GM18951 (cell line): ENCODE data around the gene IFRD1.
"Not testable (repeated sequence)": the region's sequence is repeated elsewhere in the genome, so short reads cannot be mapped to it uniquely, and the experiment has no call there.

Source experiments
- POLR2A ChIP-seq: IDR thresholded peaks from 4 replicates; pipeline ENCODE4 v1.6.1; 2011; ENCODE audit warnings: mild to moderate bottlenecking; ENCODE audit not compliant: insufficient read length, insufficient read depth; ENCODE audit errors: extremely low read depth
- in situ Hi-C: fragments of 300-500 bp; cut with MboI; formaldehyde crosslinking; loops from one replicate; pipeline ENCODE4 v1.12.0; 2022; ENCODE audit warnings: low sequenced_read_pairs, mixed read lengths, inconsistent platforms; ENCODE audit not compliant: unreplicated experiment

The IFRD1 gene

DNA sequence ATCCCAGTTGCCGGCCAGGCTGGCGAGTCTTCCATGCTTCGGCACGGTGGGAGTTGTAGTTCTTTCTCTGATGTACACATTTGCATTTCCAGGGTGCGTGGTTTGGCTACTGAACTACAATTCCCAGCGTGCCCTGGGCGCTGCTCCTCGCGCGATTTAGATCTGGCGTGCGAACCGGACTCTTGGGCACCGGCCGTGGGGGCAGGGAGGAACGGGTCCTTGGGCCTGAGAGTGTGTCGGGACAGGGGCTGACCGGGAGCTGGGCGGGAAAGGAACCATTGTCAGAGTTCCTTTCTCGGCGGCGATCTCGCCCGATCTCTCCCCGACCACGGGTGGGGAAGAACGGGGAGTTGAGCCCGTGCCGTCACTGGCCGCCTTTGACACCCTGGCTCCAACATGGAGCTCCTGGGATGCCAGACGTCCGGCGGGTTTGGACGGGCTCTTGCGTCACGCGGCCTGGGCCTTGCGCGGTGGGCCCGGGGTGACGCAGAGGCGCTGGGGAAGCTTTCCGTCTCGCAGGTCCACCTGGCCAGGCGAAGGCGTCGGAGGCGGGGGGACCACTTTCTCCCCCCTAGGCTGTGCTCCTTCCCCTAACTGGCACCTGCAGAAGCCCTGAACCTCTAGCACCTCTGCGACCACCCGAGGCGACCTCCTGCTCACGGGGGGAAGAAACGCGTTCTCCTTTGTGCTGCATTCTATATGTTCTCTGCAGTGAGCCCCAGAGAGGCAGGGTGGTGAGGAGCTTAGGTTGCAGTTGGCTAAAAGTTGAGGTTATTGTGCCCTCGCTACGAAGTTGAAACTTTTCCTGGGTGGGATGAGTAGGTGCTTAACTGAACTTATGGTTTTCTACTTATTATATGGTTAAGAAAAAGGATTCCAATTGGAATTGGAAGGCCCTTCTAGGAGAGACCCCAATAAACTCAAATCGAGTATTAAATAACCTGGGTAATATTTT, 824 bp downstream of the IFRD1 start:
- TF ChIP-seq POLR2A: no peak
- in situ Hi-C loops: no loop called here

DNA sequence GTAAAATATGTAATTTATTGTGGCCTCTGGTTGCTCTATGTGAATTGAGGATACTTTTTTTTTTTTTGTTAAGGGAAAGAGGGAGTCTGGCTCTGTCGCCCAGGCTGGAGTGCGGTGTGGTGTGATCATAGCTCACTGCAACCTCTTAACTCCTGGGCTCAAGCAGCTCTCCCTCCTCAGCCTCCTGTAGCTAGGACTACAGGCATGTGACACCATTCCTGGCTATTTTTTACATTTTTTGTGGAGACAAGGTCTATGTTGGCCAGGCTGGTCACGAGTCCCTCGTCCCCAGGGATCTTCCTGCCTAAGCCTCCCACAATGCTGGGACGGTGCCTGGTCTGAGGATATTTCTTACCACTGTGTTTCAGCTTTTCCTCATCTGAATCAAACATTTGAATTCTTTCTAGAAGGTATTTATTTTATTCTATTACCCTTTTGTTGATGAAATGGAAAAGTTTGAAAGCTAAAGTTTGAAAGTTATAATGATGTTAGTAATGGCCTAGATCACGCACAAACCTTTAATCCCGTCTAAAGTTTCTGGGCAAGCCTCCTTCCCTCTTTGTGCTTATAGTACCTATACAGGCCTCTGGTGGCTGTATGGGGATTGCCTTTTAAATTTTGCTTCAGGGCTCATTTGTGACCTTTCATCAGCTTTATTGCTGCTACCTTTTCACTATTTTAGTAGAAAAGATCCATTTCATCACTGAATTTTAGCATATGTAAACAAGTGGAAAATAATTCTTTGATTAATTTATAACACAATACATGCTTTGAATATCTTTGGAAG, 2.0 kb downstream of the IFRD1 start:
- TF ChIP-seq POLR2A: no peak

DNA sequence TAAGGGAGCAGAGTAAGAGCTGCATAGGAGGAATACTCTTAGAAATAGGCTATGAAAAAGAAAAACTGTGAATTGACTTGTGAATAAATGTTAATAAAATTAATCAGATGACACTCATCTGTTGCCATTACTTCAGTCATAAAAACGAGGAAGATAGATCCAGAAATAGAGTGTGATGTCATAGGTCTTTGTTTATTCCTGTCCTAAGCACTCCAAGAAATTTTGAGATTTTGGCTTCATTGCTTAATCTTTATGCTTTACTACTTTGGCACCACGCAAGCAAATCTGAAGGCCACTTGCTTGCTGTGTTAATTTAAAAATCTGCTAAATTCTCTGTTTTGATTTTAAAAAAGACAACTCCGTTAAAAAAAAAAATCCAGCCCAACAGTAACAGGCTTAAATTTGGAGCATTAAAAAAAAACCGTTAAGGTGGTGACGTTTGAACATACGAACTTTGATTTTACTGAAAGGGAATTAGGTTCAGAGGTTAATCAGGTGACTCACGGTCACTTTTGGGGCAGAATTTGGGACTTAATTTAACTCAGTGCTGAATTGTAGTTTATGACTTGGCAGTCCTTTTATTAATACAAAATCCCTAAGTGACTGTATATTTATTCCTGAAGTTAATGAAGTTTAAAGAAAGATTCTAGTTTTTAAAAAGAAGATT, 3.4 kb downstream of the IFRD1 start:
- in situ Hi-C loops: no loop called here
- no peak for TF ChIP-seq POLR2A

More for the DNA sequence above, 2.0 kb downstream of the IFRD1 start:
- in situ Hi-C loops: no loop called here

DNA sequence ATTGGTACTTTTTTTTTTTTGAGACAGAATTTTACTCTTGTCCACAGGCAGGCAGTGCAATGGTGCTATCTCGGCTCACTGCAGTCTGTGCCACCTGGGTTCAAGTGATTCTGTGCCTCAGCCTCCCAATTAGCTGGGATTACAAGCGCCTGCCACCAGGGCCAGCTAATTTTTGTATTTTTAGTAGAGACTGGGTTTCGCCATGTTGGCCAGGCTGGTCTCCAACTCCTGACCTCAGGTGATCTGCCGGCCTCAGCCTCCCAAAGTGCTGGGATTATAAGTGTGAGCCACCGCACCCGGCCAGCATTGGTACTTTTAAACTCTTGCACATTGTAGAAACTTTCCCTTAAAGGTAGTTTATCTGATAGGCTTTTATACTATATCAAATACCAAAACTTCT, 3.9 kb downstream of the IFRD1 start:
- in situ Hi-C loops: not testable (repeated sequence)

DNA sequence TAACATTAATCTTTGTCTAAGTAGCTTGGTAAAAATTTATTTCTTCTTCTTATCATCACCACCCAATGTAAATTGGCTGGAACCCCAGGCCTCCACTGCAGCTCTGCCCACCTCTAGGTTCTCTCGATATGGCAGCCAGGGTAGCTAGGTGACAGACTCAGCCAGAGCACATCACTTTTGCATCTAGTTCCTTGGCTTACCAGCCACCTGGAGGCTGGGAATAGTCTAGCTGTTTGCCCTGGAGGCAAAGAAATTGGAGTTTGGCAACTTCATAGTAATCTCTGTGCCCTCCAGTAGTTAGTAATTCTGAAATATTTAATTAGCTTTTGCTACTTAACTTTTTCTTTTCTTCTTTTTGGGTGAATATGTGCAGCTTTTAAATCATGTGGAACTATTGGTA, 9.4 kb downstream of the IFRD1 start:
- in situ Hi-C loops: no loop called here
- no peak for TF ChIP-seq POLR2A

DNA sequence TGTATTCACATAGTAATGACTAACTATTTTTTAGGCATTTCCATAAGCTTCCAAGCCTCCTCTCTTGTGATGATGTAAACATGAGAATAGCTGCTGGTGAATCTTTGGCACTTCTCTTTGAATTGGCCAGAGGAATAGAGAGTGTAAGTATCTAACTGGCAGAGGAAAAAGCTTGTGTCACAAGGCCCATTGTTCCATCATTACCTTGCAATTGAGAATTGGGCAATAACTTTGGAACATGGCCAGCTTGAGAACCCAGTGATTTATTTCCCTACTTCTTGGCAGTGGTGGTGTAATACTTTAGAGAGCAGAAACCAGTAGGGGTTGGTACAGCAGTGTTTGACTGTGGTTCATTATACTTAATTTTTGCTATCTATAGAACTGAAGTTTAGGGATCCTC, 12.0 kb downstream of the IFRD1 start:
- in situ Hi-C loops: no loop called here
- TF ChIP-seq POLR2A: no peak

DNA sequence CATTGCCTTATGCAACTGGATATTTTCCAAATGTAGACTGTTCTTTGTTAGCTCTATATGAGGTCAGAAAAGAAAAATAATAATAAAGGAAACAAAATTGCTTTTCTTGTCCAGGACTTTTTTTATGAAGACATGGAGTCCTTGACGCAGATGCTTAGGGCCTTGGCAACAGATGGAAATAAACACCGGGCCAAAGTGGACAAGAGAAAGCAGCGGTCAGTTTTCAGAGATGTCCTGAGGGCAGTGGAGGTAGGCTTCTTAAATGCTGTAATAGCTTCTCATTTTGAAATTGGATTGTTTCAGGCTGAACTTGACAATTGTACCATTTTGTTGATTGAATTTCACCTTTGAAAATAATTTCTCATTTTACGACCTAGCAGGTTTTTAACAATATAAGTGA, 17.6 kb downstream of the IFRD1 start:
- in situ Hi-C loops: no loop called here

DNA sequence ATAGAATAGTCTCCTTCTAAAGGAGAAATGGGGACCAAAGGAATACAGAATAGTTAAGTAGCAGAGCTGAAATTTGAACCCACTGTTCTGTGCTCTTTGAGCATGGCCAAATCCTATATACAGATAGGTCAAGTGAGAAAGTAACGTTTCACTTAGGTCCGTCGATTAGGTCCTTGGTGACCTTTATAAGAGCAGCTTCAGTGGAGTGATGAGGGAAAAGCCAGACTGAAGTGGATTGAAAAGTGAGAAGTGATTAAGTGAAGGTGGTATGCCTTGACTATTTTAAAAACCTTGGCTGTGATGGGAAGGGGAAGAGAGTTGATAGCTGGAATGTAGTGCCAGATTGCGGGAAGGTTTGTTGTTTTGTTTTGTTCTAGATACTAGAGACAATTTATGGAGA, 19.9 kb downstream of the IFRD1 start:
- no peak for TF ChIP-seq POLR2A
- in situ Hi-C loops: no loop called here

More for the DNA sequence above, 17.6 kb downstream of the IFRD1 start:
- TF ChIP-seq POLR2A: no peak

DNA sequence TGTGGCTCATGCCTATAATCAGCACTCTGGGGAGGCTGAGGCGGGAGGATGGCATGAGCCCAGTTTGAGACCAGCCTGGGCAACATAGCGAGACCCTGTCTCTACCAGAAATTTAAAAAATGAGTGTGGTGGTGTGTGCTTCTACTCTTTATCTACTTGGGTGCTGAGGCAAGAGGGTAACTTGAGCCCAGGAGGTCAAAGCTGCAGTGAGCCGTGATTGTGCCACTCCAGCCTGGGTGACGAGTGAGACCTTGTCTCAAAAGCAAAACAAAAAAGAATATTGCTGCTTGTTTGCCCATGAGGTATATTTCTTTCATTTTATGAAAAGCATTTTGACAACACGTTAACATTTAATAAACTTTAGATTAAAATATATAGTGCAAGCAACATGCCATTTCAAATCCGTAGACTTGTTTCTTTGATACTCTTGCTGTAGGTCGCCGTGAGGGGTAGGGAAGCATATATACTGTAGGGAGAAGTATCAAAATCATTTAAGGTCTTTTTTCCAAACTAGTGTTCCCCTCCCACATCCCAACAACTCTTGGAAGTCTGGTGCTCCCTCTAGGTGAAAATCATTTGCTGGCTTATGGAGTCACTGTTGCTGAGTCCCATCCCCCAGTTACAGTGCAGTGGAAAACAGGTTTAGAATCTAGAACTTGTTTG, 26.3 kb downstream of the IFRD1 start:
- no peak for TF ChIP-seq POLR2A
- in situ Hi-C loops: loop anchor here (25.0 kb wide), 1 partner anchor 714 kb away; no protein-coding TSS in a partner anchor

DNA sequence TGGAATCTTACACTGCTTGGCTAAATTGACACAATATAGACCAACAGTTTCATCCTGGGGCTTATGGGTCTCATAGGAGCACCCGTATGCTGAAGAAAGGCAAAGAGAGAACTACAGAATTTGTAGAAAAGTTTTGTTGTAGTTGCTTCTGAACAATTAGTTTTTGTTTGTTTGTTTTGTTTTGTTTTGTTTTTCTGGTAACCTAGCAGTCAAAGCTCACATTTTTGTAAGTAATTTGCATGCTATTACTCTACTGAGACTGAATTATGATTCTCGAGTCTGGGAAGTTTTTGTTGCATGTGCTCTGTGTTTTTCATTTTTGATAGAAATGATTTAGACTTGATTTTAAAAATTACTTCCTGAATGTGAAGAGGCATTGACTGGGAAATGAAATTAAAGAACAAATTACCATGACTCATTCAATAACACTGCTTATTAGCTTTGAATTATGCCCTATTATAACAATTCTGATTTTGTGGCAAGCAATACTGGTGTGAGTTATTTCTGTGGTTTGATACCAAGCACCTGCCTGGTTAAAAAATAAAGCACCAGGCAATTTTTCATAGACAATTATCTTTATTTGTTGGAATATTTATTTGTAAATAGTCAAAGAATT, 31.0 kb downstream of the IFRD1 start:
- TF ChIP-seq POLR2A: no peak
- in situ Hi-C loops: loop anchor here (25.0 kb wide), 1 partner anchor 719 kb away; no protein-coding TSS in a partner anchor

DNA sequence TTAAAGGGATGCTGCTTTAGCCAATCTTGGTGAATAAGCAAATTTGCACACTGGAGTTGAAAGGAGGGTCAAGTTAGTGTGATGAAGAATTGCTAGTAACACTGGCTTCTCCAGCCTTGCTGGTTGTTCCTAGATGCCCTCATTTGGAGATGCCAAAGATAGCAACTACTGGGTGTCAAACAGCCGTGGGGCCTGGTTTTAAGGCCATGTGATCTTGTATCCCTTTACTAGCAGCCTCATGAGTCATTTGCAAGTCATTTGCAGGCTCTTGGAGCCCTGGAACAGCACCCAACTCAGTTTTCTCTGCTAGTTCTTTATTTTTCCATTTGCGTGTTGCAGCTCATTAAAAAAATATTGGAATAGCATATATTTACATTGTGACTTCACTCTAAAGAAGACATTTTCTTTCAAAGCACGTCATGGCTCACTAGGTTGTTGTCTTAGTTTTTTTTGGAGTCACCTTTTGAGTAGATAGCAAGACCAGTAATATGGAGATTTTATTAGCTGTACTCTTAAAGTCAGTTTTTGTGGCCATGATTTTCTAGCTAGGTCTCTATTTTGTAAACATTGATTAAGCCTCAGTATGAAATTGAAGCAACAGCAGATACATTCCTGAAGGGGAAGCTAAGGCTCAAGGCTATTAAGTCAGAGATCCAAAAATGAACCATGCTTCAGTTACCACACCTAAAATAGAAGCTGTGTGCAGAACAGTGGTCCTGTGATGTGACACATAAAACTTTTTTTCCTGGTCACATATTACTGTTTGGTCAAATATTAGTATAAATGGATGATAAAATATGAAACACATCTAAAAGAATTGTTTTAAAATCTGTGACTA, 31.8 kb downstream of the IFRD1 start:
- no peak for TF ChIP-seq POLR2A
- in situ Hi-C loops: loop anchor here (25.0 kb wide), 1 partner anchor 720 kb away; no protein-coding TSS in a partner anchor
